A673 (cell line): ENCODE results near the gene ANKS1B.

Experiments used
- EZH2 ChIP-seq: fragments of 200-600 bp; sonication (generic); IDR thresholded peaks from 2 replicates; pipeline ENCODE4 v1.6.1; 2017; ENCODE audit warnings: borderline replicate concordance, low read depth, mild to moderate bottlenecking, mixed read lengths, antibody characterized with exemption, low read length; ENCODE audit not compliant: poor library complexity, severe bottlenecking
- TF ChIP-seq, protein P1 (sequence below): fragments of 300-800, 200-600 bp; sonication (generic); conservative IDR thresholded peaks from 2 replicates; pipeline ENCODE4 v1.5.1; 2017; ENCODE audit warnings: low read depth, mild to moderate bottlenecking, antibody characterized with exemption, low read length, moderate library complexity, mixed read lengths

GRCh38 chr12:99722690-99723486 is 261.8 kb downstream of the ANKS1B start:
- TF ChIP-seq, protein P1, sequence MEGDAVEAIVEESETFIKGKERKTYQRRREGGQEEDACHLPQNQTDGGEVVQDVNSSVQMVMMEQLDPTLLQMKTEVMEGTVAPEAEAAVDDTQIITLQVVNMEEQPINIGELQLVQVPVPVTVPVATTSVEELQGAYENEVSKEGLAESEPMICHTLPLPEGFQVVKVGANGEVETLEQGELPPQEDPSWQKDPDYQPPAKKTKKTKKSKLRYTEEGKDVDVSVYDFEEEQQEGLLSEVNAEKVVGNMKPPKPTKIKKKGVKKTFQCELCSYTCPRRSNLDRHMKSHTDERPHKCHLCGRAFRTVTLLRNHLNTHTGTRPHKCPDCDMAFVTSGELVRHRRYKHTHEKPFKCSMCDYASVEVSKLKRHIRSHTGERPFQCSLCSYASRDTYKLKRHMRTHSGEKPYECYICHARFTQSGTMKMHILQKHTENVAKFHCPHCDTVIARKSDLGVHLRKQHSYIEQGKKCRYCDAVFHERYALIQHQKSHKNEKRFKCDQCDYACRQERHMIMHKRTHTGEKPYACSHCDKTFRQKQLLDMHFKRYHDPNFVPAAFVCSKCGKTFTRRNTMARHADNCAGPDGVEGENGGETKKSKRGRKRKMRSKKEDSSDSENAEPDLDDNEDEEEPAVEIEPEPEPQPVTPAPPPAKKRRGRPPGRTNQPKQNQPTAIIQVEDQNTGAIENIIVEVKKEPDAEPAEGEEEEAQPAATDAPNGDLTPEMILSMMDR = no peak
- no peak for TF ChIP-seq EZH2
